Ishikawa (cell line): ENCODE data around the gene FGF11.

Source experiments
- CEBPB ChIP-seq: IDR thresholded peaks from 2 replicates; pipeline ENCODE4 v1.6.1; 2012
- CREB1 ChIP-seq: IDR thresholded peaks from 2 replicates; pipeline ENCODE4 v1.6.1; 2012; ENCODE audit warnings: low read depth
- EGR1 ChIP-seq: IDR thresholded peaks from 2 replicates; pipeline ENCODE4 v1.6.1; 2012
- EP300 ChIP-seq: IDR thresholded peaks from 2 replicates; pipeline ENCODE4 v1.6.1; 2012; ENCODE audit warnings: borderline replicate concordance
- FOXM1 ChIP-seq: IDR thresholded peaks from 2 replicates; pipeline ENCODE4 v1.6.1; 2012; ENCODE audit warnings: low read depth, borderline replicate concordance
- MAX ChIP-seq: IDR thresholded peaks from 2 replicates; pipeline ENCODE4 v1.6.1; 2012
- NFIC ChIP-seq: IDR thresholded peaks from 2 replicates; pipeline ENCODE4 v1.6.1; 2012
- RAD21 ChIP-seq: IDR thresholded peaks from 2 replicates; pipeline ENCODE4 v1.6.1; 2012; ENCODE audit warnings: low read depth
- REST ChIP-seq: IDR thresholded peaks from 2 replicates; pipeline ENCODE4 v1.6.1; 2012; ENCODE audit warnings: low read depth, mild to moderate bottlenecking
- TAF1 ChIP-seq: IDR thresholded peaks from 2 replicates; pipeline ENCODE4 v1.6.1; 2012; ENCODE audit warnings: low read depth, mild to moderate bottlenecking
- TCF12 ChIP-seq: IDR thresholded peaks from 2 replicates; pipeline ENCODE4 v1.6.1; 2012; ENCODE audit warnings: low read depth
- TEAD4 ChIP-seq: IDR thresholded peaks from 2 replicates; pipeline ENCODE4 v1.6.1; 2012
- USF1 ChIP-seq: IDR thresholded peaks from 2 replicates; pipeline ENCODE4 v1.6.1; 2012
- YY1 ChIP-seq: IDR thresholded peaks from 2 replicates; pipeline ENCODE4 v1.6.1; 2012; ENCODE audit warnings: low read depth
- ZBTB7A ChIP-seq: IDR thresholded peaks from 2 replicates; pipeline ENCODE4 v1.6.1; 2012; ENCODE audit warnings: low read depth

Gene FGF11

GRCh38 chr17:7448461-7448860 is 9.1 kb downstream of the FGF11 start:
- no peak for TF ChIP-seq MAX

- TF ChIP-seq USF1, result no peak
- TF ChIP-seq YY1, result peak; percentile 56; the same call in 1 of the 2 replicates
Observed at GRCh38 chr17:7459961-7460545, 20.7 kb downstream of the FGF11 start.

GRCh38 chr17:7460850-7461660 is 21.7 kb downstream of the FGF11 start:
- TF ChIP-seq RAD21 (no peak), REST (no peak), EGR1 (no peak), CREB1 (no peak), ZBTB7A (no peak), FOXM1 (no peak), NFIC (no peak), USF1 (no peak), TCF12 (no peak), YY1 (no peak)

- TF ChIP-seq RAD21 (no peak), TCF12 (no peak), CEBPB (no peak), TAF1 (no peak), MAX (no peak), ZBTB7A (no peak), TEAD4 (no peak), NFIC (no peak), YY1 (no peak), EGR1 (no peak), USF1 (no peak), FOXM1 (no peak), EP300 (no peak), CREB1 (no peak), REST (no peak)
Observed at GRCh38 chr17:7462474-7463371, 23.4 kb downstream of the FGF11 start.

GRCh38 chr17:7463372-7463846 is 24.1 kb downstream of the FGF11 start:
- TF ChIP-seq CREB1, result no peak
- TF ChIP-seq USF1, result no peak
- no peak for TF ChIP-seq YY1
- no peak for TF ChIP-seq RAD21
- no peak for TF ChIP-seq TEAD4
- no peak for TF ChIP-seq TCF12
- TF ChIP-seq REST, result no peak
- no peak for TF ChIP-seq FOXM1
- TF ChIP-seq NFIC, result no peak
- no peak for TF ChIP-seq CEBPB
- no peak for TF ChIP-seq TAF1
- no peak for TF ChIP-seq EGR1
- TF ChIP-seq ZBTB7A, result no peak
- TF ChIP-seq EP300, result no peak
- TF ChIP-seq MAX, result no peak
